HG03196 (cell line): Measurements from ENCODE around the gene NUDT16.

Experiments used
- ATAC-seq: cut with Tn5 transposase; IDR thresholded peaks from one replicate; pipeline ENCODE4 v1.9.1; 2021; ENCODE audit not compliant: unreplicated experiment

The NUDT16 gene

DNA sequence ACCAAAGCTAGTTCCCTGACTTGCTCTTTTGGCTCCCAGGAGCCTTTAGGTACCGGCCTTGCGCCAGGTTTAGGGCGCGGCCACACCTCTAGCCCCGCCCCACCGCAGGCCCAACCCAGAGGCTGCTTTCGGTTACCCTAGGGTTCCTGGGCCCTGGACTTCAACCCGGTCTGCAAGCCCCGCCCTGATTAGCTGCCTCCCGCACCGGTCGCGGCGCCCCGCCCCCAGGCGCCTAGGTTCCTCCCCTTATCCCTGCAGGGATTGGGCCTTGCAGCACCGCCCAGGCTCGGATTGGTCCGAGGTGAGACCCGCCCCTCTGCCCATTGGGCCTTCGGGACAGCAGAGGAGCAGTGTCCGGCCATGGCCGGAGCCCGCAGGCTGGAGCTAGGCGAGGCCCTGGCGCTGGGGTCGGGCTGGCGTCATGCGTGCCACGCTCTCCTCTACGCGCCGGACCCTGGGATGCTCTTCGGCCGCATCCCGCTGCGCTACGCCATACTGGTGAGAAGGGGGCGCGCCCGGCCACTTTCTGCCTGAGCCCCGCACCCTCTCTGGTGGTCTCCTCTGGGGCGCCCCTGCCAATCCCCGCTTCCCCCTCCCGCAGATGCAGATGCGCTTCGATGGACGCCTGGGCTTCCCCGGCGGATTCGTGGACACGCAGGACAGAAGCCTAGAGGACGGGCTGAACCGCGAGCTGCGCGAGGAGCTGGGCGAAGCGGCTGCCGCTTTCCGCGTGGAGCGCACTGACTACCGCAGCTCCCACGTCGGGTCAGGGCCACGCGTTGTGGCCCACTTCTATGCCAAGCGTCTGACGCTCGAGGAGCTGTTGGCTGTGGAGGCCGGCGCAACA is at the start of gene NUDT16:
Gene NUDT16 (plus strand): TSS at position 330 of the 847 bp plus-strand sequence. CDS start 31 bp downstream, at position 361.
- peak; percentile 98 for ATAC-seq

DNA sequence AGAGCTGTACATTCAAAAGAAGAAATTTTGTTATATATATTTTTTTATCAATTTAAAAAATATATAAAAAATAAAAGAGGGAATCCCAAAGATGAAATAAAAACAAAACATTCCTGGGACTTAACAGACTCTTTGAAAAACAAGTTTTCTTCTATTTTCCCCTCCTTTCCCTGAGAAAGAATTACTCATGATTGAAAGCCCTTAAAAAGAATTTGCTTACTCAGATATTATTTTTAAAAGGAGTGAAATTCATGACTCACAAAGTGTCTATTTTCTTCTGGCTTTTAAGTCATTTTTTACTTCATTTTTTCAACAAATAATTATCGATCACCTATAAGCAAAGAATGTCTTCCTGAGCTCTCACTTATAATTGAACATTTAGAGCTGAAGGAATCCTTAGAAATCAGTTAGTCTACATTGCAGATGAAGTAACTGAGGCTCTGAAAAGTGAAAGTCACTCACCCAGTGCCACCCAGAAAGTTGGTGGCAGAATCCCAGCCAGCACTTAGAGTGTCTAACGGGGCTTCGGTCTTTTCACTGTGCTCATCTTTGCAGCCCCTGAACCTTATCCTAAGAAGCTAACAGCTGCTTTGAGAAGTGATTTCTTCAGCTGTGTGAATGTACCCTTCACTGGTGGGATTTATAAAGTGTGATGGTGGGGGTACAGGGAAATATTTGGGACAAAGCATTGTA is 42.5 kb upstream of the NUDT16 start:
- no peak for ATAC-seq

DNA sequence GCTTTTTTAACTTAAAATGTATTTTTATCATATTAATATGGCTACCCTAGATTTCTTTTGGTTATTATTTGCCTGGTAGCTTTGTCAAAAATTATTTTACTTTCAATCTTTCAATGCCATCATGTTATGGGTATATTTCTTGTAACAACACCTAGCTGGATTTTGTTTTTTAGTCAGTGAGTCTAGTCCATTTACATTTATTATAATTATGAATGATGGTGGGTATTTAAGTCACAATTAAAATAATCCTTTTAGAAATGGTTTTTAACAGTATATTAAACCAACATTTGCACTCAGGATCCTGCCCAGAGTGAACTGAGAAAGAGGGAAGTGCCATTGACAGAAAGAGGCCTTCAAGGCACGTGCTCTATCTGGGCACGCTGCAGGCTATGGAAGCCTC is 39.8 kb upstream of the NUDT16 start:
- no peak for ATAC-seq

DNA sequence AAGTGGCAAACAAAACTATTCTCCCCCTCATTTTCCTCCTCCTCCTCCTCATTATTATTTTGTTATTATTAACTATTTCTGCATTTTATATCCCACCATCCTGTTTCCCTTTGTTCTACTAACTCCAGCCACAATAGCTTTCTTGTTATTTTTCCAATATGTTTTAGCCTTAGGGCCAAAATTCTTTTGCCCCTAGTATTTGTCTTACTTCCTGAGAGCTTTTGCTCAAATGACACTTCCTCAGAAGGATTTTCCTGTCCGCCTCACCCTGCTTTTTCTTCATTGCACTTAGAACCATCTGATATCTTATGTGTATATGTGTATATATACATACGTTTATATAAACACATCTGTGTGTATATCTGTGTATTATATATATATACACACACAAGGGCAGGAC is 32.7 kb upstream of the NUDT16 start:
- no peak for ATAC-seq

- no peak for ATAC-seq
Measured at GRCh38 chr3:131349454-131349853, 32.1 kb upstream of the NUDT16 start.

DNA sequence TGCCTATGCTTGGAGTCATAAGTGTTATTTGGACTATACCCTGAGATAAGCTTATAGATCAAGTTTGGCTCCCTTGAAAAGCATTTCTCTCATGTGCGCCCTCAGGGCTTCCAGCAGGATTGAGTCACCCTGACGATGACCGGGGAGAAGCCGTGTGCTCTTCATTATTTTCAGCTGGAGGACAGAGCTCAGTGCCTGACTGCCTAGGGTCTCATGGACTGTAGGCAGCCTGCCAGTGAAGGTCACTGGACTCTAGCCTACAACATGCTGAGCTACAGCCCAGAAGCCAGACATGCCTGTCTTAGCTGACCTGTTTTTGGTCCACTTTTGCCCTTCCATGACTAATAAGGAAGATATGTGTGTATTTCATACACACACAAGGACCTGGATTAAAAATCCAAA is 31.6 kb upstream of the NUDT16 start:
- no peak for ATAC-seq

GRCh38 chr3:131350506-131350905 is 31.1 kb upstream of the NUDT16 start:
- no peak for ATAC-seq

GRCh38 chr3:131353016-131353877 is 28.3 kb upstream of the NUDT16 start:
- peak; percentile 45 for ATAC-seq

GRCh38 chr3:131353986-131354385 is 27.6 kb upstream of the NUDT16 start:
- ATAC-seq = peak; percentile 9

GRCh38 chr3:131356006-131356595 is 25.5 kb upstream of the NUDT16 start:
- no peak for ATAC-seq

DNA sequence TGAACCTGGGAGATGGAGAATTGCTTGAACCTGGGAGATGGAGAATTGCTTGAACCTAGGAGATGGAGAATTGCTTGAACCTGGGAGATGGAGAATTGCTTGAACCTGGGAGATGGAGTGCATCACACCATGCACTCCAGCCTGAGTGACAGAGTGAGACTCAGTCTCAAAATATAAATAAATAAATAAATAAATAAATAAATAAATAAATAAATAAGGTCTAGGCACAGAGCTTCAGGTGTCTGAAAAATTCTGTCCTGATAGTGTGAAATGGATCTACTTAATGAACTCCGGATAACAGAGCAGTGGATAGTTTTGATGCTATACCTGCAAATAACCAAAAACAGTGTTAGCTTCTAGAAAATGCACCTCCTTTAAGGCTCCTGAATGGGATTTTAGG is 24.3 kb upstream of the NUDT16 start:
- ATAC-seq = no peak

- ATAC-seq = no peak
Measured at GRCh38 chr3:131360191-131360755, 21.3 kb upstream of the NUDT16 start.

GRCh38 chr3:131361066-131361463 is 20.5 kb upstream of the NUDT16 start:
- peak; percentile 13 for ATAC-seq

- peak; percentile 98 for ATAC-seq
Measured at GRCh38 chr3:131361464-131362421, 19.8 kb upstream of the NUDT16 start.

- ATAC-seq = no peak
Measured at GRCh38 chr3:131363275-131363674, 18.3 kb upstream of the NUDT16 start.

GRCh38 chr3:131370935-131371687 is 10.5 kb upstream of the NUDT16 start:
- no peak for ATAC-seq

GRCh38 chr3:131371688-131372066 is 9.9 kb upstream of the NUDT16 start:
- no peak for ATAC-seq

DNA sequence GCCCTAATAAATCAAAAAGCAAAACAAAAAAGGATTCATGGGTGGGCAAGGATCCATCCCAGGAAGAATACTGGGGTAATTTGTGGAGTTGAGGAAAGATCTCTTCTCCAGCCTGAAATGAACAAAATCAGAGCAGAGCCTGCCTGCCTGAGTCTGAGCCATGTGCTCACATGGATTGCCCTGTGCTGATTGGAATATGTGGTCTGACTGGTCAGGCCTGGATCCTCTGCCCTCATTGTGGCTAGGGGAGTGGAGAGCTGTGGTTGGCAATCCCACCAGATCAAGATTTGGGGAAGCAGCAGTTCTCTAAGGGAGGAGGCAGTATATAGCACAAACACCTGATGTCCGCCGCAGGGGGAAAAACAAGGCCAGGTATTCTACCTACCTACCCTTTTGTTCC is 6.8 kb upstream of the NUDT16 start:
- no peak for ATAC-seq
